HCT116 (cell line): ENCODE data around the gene SLC16A3. TPM values are rescaled to one million over a fixed set of nuclear protein-coding genes. Genes with fewer than 3 reads are reported as not detected.

Source experiments
- ATAC-seq: fragments of 200-7000 bp; cut with Tn5 transposase; 2 replicates; pipeline ENCODE4 v1.9.1; 2020; ENCODE audit warnings: mild to moderate bottlenecking, moderate library complexity
- BruUV-seq: library from RNA; stranded (reverse); fragments of 400-500 nt; replicated peaks from 2 replicates; lab custom pipeline; 2021; lab: Mats Ljungman, UMichigan
- CTCF ChIA-PET: fragments of 300-600 bp; sonication (Branson Sonifier 250); formaldehyde crosslinking; loops from one replicate; lab custom pipeline; 2021; ENCODE audit warnings: antibody characterized with exemption; lab: Charles Lee
- POLR2A ChIA-PET: fragments of 300-600, 350-600 bp; sonication (Branson Sonifier 250); formaldehyde crosslinking; loops from one replicate; lab custom pipeline; 2021; ENCODE audit warnings: antibody characterized with exemption; lab: Charles Lee
- RAD21 ChIA-PET, 2 experiments: fragments of 300-600 bp; sonication (Branson Sonifier 250); formaldehyde crosslinking; loops; one replicate each; lab custom pipeline; 2023; ENCODE audit warnings: low total read pairs in 2 of 2; ENCODE audit not compliant: uncharacterized antibody in 2 of 2, unreplicated experiment in 2 of 2, low non-redundant PET in 1 of 2; lab: Charles Lee
- DNase-seq: peaks from one replicate; pipeline ENCODE4 v3.0.0-alpha.2; 2010; ENCODE audit warnings: low read depth, low spot score
- H2AFZ ChIP-seq: fragments of 200-600 bp; shearing (Covaris generic), sonication (generic); 2 replicates; pipeline ENCODE4 v1.6.1; 2017; ENCODE audit warnings: low read depth, mixed run types, mixed read lengths, antibody characterized with exemption, low read length; ENCODE audit not compliant: poor library complexity, severe bottlenecking
- H3K27ac ChIP-seq: 2 replicates; pipeline ENCODE4 v1.5.1; 2012; ENCODE audit warnings: low read depth, low read length
- H3K27me3 ChIP-seq: fragments of 200-600 bp; sonication (generic); 2 replicates; pipeline ENCODE4 v1.6.1; 2016; ENCODE audit warnings: mixed run types, low read length, mixed read lengths; ENCODE audit not compliant: insufficient read depth
- H3K36me3 ChIP-seq, 2 experiments: fragments of 200-500 bp in 1 of 2; fragments of 200-600 bp in 1 of 2; sonication (Bioruptor generic) in 1 of 2; sonication (generic) in 1 of 2; 2 replicates each; pipeline versions ENCODE4 v1.5.1 to v1.6.1; 2014 to 2016; ENCODE audit warnings: low read length in 2 of 2, inconsistent platforms in 1 of 2, mixed read lengths in 1 of 2, mixed run types in 1 of 2; ENCODE audit not compliant: insufficient read depth in 2 of 2, control insufficient read depth in 1 of 2
- H3K4me1 ChIP-seq, 2 experiments: fragments of 200-600 bp in 1 of 2; sonication (generic) in 1 of 2; 2 replicates each; pipeline versions ENCODE4 v1.5.1 to v1.6.1; 2012 to 2017; ENCODE audit warnings: low read length in 2 of 2, inconsistent platforms in 1 of 2, mild to moderate bottlenecking in 1 of 2, mixed read lengths in 1 of 2, mixed run types in 1 of 2, moderate library complexity in 1 of 2; ENCODE audit not compliant: insufficient read depth in 2 of 2, control insufficient read depth in 1 of 2
- H3K4me2 ChIP-seq: fragments of 200-600 bp; sonication (generic); 2 replicates; pipeline ENCODE4 v1.6.1; 2017; ENCODE audit warnings: mixed run types, low read length, mixed read lengths
- H3K4me3 ChIP-seq, 2 experiments: fragments of 200-600 bp in 1 of 2; sonication (generic) in 1 of 2; replicated peaks in 1 of 2; 2 replicates each; pipeline ENCODE4 v1.5.1; 2011 to 2016; ENCODE audit warnings: low read length in 2 of 2, control low read depth in 1 of 2, low read depth in 1 of 2, mild to moderate bottlenecking in 1 of 2, mixed read lengths in 1 of 2, mixed run types in 1 of 2
- H3K79me2 ChIP-seq: fragments of 200-600 bp; sonication (generic); 2 replicates; pipeline ENCODE4 v1.6.1; 2017; ENCODE audit warnings: mild to moderate bottlenecking, mixed run types, low read length, moderate library complexity, mixed read lengths; ENCODE audit not compliant: insufficient read depth
- H3K9ac ChIP-seq: fragments of 200-600 bp; sonication (generic); 2 replicates; pipeline ENCODE4 v1.6.1; 2016; ENCODE audit warnings: low read length, mixed read lengths
- H3K9me2 ChIP-seq: fragments of 200-600 bp; sonication (generic), shearing (Covaris generic); 2 replicates; pipeline ENCODE4 v1.6.1; 2017; ENCODE audit warnings: mixed run types, mild to moderate bottlenecking, moderate library complexity; ENCODE audit not compliant: insufficient read depth
- H3K9me3 ChIP-seq, 2 experiments: fragments of 200-500 bp in 1 of 2; fragments of 200-600 bp in 1 of 2; sonication (Bioruptor generic) in 1 of 2; sonication (generic) in 1 of 2; 2 replicates each; pipeline ENCODE4 v1.6.1; 2014 to 2017; ENCODE audit warnings: low read length in 2 of 2, mixed read lengths in 2 of 2, inconsistent platforms in 1 of 2, low read depth in 1 of 2, mild to moderate bottlenecking in 1 of 2, mixed run types in 1 of 2, moderate library complexity in 1 of 2; ENCODE audit not compliant: control insufficient read depth in 1 of 2, insufficient read depth in 1 of 2
- H4K20me1 ChIP-seq: fragments of 200-600 bp; sonication (generic), shearing (Covaris generic); 2 replicates; pipeline ENCODE4 v1.6.1; 2017; ENCODE audit warnings: mixed run types, mild to moderate bottlenecking, moderate library complexity; ENCODE audit not compliant: insufficient read depth
- CBX3 ChIP-seq: IDR thresholded peaks from 2 replicates; pipeline ENCODE4 v1.6.1; 2012; ENCODE audit warnings: low read depth
- ELF1 ChIP-seq: IDR thresholded peaks from 2 replicates; pipeline ENCODE4 v1.6.1; 2012; ENCODE audit warnings: low read depth, borderline replicate concordance
- EZH2 ChIP-seq: fragments of 200-600 bp; sonication (generic); IDR thresholded peaks from 2 replicates; pipeline ENCODE4 v1.6.1; 2017; ENCODE audit warnings: antibody characterized with exemption, mixed run types
- FOSL1 ChIP-seq: IDR thresholded peaks from 2 replicates; pipeline ENCODE4 v1.6.1; 2012; ENCODE audit warnings: low read depth
- POLR2A ChIP-seq: IDR thresholded peaks from 2 replicates; pipeline ENCODE4 v1.7.0; 2011; ENCODE audit warnings: borderline replicate concordance; ENCODE audit not compliant: insufficient read depth, insufficient read length; ENCODE audit errors: extremely low read depth
- POLR2AphosphoS5 ChIP-seq: IDR thresholded peaks from 2 replicates; pipeline ENCODE4 v1.6.1; 2011; ENCODE audit warnings: mild to moderate bottlenecking, low read depth, low read length, moderate library complexity
- RAD21 ChIP-seq: IDR thresholded peaks from 2 replicates; pipeline ENCODE4 v1.6.1; 2012; ENCODE audit warnings: low read depth, mild to moderate bottlenecking
- REST ChIP-seq: IDR thresholded peaks from 2 replicates; pipeline ENCODE4 v1.6.1; 2012; ENCODE audit warnings: low read depth
- SIN3A ChIP-seq: IDR thresholded peaks from 2 replicates; pipeline ENCODE4 v1.6.1; 2012; ENCODE audit warnings: low read depth
- TCF7L2 ChIP-seq: IDR thresholded peaks from 2 replicates; pipeline ENCODE4 v1.7.0; 2011; ENCODE audit warnings: borderline replicate concordance, inconsistent platforms; ENCODE audit not compliant: insufficient read depth, insufficient read length; ENCODE audit errors: extremely low read depth
- YY1 ChIP-seq: IDR thresholded peaks from 2 replicates; pipeline ENCODE4 v1.6.1; 2011; ENCODE audit warnings: low read length, low read depth, moderate library complexity, mild to moderate bottlenecking; ENCODE audit not compliant: insufficient replicate concordance; ENCODE audit errors: extremely low read depth
- ZFX ChIP-seq: fragments of 450-650 bp; IDR thresholded peaks from 2 replicates; pipeline ENCODE4 v1.6.1; 2017
- intact Hi-C: fragments of 100-400 bp; cut with micrococcal nuclease; formaldehyde crosslinking; loops from 2 replicates; pipeline ENCODE4 v1.10.0; 2022
- total RNA-seq: library from RNA; stranded (reverse); gene quantifications from one replicate; pipeline ENCODE4 v1.2.1, GENCODE V29; 2021; ENCODE audit not compliant: unreplicated experiment
- TF ChIP-seq, protein P1 (sequence below): IDR thresholded peaks from 2 replicates; pipeline ENCODE4 v1.6.1; 2012
- TF ChIP-seq, protein P2 (sequence below), 3 experiments: fragments of 200-600 bp in 1 of 3; sonication (generic) in 1 of 3; IDR thresholded peaks in 2 of 3; conservative IDR thresholded peaks in 1 of 3; 2 replicates each; pipeline ENCODE4 v1.5.1; 2012 to 2017; ENCODE audit warnings: low read depth in 2 of 3, low read length in 2 of 3, antibody characterized with exemption in 1 of 3, borderline replicate concordance in 1 of 3, control low read depth in 1 of 3, mild to moderate bottlenecking in 1 of 3, mixed read lengths in 1 of 3, mixed run types in 1 of 3, moderate library complexity in 1 of 3; ENCODE audit not compliant: insufficient read depth in 1 of 3

SLC16A3 gene
- total RNA-seq, 1 experiment from 2014 or later = 445 TPM

DNA sequence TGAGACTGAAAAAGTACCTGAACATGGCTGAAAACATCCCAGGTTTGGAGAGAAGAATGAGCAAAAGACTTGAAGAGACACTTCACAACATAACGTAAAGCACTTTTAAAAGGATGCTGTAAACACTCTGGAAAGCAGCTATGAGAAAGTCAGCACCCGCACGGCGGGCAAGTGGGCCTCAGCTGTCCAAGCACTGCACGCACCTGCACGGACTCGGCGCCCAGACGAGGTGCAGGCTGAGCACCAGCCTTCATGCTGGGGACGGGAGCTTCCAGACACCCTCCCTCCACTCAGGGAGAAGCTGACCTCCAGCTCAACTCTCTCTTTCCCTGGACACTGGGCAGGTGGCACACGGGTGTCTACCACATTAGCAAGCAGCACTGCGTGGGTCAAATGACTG, 29.3 kb upstream of the SLC16A3 start:
- no peak overlapping the region for H2AFZ ChIP-seq
- no peaks in the 10 kb centered on the region for H3K27me3 ChIP-seq
- intact Hi-C loops = no loop called here
- H3K79me2 ChIP-seq = peaks cover 5% of the 10 kb centered on the region; the same call in 1 of the 2 replicates
- H3K27ac ChIP-seq = no peak overlapping the region
- H3K9me2 ChIP-seq = no peaks in the 10 kb centered on the region
- peaks cover 37 to 40% of the 10 kb centered on the region in 2 experiments; a peak in 3 of 4 replicates for H3K36me3 ChIP-seq
- H3K9me3 ChIP-seq = no peaks in the 10 kb centered on the region
- POLR2A ChIA-PET = interaction anchor here (0.6 kb wide), 1 partner anchor 1652 kb away, joined by 3 read pairs; no protein-coding TSS in a partner anchor
- H3K4me2 ChIP-seq = no peak overlapping the region
- no peaks in the 10 kb centered on the region for H4K20me1 ChIP-seq
- no peak overlapping the region for H3K9ac ChIP-seq
- no peak overlapping the region for H3K4me3 ChIP-seq
- CTCF ChIA-PET = interaction anchor here (1.2 kb wide), 1 partner anchor 169 kb away, joined by 3 read pairs; no protein-coding TSS in a partner anchor
- no TSS peak for BruUV-seq
- no peak for DNase-seq
- peaks cover 8 to 10% of the 10 kb centered on the region in 2 experiments for H3K4me1 ChIP-seq
- no peak for ATAC-seq
- TF ChIP-seq, protein P1, sequence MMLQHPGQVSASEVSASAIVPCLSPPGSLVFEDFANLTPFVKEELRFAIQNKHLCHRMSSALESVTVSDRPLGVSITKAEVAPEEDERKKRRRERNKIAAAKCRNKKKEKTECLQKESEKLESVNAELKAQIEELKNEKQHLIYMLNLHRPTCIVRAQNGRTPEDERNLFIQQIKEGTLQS = no peak
- TF ChIP-seq CBX3 = no peak
- no peak for TF ChIP-seq EZH2
- no peak for TF ChIP-seq POLR2AphosphoS5
- RAD21 ChIA-PET = no interaction called here

- no peaks in the 10 kb centered on the region for H3K9me2 ChIP-seq
- no peaks in the 10 kb centered on the region for H3K27me3 ChIP-seq
- no peak overlapping the region for H3K4me3 ChIP-seq
- no peak for DNase-seq
- CTCF ChIA-PET = interaction anchor here (1.2 kb wide), 1 partner anchor 170 kb away, joined by 3 read pairs; no protein-coding TSS in a partner anchor
- H3K79me2 ChIP-seq = peaks cover 5% of the 10 kb centered on the region; the same call in 1 of the 2 replicates
- H3K4me1 ChIP-seq = peaks cover 14 to 17% of the 10 kb centered on the region in 2 experiments
- peaks cover 31 to 33% of the 10 kb centered on the region in 2 experiments; a peak in 3 of 4 replicates for H3K36me3 ChIP-seq
- RAD21 ChIA-PET = no interaction called here
- H3K4me2 ChIP-seq = no peak overlapping the region
- no peak for ATAC-seq
- no TSS peak for BruUV-seq
- H3K9ac ChIP-seq = no peak overlapping the region
- intact Hi-C loops = no loop called here
- POLR2A ChIA-PET = no interaction called here
- H3K27ac ChIP-seq = no peak overlapping the region
- H2AFZ ChIP-seq = no peak overlapping the region
- no peaks in the 10 kb centered on the region for H4K20me1 ChIP-seq
- TF ChIP-seq YY1 (no peak), ZFX (no peak), SIN3A (no peak), REST (no peak), TCF7L2 (no peak), ELF1 (no peak), POLR2A (no peak), RAD21 (no peak), FOSL1 (no peak), EZH2 (no peak)
- TF ChIP-seq, protein P1 = no peak
- TF ChIP-seq, protein P2, sequence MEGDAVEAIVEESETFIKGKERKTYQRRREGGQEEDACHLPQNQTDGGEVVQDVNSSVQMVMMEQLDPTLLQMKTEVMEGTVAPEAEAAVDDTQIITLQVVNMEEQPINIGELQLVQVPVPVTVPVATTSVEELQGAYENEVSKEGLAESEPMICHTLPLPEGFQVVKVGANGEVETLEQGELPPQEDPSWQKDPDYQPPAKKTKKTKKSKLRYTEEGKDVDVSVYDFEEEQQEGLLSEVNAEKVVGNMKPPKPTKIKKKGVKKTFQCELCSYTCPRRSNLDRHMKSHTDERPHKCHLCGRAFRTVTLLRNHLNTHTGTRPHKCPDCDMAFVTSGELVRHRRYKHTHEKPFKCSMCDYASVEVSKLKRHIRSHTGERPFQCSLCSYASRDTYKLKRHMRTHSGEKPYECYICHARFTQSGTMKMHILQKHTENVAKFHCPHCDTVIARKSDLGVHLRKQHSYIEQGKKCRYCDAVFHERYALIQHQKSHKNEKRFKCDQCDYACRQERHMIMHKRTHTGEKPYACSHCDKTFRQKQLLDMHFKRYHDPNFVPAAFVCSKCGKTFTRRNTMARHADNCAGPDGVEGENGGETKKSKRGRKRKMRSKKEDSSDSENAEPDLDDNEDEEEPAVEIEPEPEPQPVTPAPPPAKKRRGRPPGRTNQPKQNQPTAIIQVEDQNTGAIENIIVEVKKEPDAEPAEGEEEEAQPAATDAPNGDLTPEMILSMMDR (IDR thresholded peaks at IDR 0.05 in 2 of 3, conservative IDR thresholded peaks at IDR 0.05 in 1 of 3; ENCODE audit: borderline replicate concordance in 1 of 3, insufficient read depth in 1 of 3, low read depth in 2 of 3, low read length in 2 of 3) = no peak
- H3K9me3 ChIP-seq = no peaks in the 10 kb centered on the region
Observed at GRCh38 chr17:82200135-82200534, 28.7 kb upstream of the SLC16A3 start.
